HG03280 (cell line): Measurements from ENCODE around the gene ANKS3.
"Not testable (repeated sequence)": the region's sequence is repeated elsewhere in the genome, so short reads cannot be mapped to it uniquely, and the experiment has no call there.

Experiments used
- ATAC-seq: cut with Tn5 transposase; IDR thresholded peaks from one replicate; pipeline ENCODE4 v1.9.1; 2021; ENCODE audit warnings: mild to moderate bottlenecking, moderate library complexity; ENCODE audit not compliant: unreplicated experiment

ANKS3 gene

DNA sequence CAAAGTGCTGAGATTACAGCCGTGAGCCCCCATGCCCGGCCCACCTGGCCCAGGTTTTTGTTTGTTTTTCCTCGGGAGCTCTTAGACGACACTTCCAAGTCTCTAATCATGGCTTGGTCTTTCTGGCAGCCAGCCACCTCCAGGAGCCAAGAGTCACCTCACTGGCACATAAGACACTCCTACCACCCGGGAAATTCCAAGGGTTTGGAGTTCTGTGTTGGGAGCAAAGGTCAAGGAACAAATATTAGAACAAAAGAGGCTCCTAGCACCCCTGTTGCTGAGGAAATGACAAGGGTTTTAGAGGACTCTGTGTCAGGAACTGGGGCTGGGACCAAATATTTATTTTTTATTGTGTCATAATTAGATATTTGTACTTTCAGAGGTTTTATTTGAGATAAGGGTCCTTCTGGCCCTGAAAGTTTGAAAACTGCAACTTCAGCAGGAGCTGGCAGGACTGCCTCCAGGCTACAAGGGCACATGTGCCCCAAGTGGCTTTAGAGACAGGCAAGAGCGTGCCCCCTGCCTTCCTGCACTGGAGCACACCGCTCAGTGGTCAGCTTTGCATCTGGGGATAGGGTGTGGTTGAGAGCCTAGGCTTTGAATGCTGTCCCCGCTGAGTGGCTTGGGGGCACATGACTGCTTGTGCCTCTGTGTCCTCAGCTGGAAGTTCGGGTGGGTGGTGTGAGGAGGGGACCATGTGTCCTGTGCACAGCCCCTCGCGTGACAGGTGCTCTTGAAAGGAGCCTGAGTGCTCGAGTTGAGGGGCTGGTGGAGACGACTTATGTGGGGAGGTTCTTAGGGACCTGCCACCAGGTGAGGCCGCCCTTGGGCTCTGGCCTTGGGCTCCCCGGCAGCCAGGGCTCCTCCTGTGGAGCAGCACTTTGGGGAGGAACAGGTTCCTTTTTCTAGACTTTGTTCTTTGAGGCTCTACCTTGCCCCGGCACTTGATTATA lies 79.8 kb downstream of the ANKS3 start:
- ATAC-seq = no peak

DNA sequence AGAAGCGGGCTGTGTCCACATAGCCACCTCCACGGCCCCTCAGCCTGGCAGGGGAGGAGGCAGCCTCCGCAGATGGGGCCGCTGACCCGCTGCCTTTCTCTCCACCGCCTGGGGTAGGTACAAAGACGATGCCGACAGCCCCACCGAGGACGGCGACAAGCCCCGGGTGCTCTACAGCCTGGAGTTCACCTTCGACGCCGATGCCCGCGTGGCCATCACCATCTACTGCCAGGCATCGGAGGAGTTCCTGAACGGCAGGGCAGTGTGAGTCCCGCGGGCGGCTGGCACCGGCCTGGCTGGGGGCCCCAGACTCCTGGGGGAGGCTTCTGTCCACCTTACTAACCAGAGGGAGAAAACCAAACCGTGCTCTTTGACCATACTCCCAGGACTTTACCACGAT lies 81.5 kb downstream of the ANKS3 start:
- ATAC-seq = no peak

DNA sequence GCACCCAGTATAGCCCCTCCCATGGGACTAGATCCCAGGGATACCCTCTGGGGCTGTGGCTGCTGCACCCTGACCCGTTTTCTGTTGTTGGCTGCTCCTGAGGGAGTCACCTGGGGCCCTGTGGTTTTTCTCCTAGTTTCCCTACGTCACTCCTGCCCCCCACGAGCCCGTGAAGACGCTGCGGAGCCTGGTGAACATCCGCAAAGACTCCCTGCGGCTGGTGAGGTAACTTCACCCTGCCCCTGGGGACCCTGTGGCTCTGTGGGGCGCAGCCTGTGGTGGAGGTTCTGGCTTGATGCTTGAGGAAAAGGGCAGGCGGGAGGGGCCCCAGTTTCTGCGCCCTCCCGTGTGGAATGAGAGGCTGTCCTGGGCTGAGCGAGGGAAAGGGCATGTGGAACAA lies 82.2 kb downstream of the ANKS3 start:
- no peak for ATAC-seq

DNA sequence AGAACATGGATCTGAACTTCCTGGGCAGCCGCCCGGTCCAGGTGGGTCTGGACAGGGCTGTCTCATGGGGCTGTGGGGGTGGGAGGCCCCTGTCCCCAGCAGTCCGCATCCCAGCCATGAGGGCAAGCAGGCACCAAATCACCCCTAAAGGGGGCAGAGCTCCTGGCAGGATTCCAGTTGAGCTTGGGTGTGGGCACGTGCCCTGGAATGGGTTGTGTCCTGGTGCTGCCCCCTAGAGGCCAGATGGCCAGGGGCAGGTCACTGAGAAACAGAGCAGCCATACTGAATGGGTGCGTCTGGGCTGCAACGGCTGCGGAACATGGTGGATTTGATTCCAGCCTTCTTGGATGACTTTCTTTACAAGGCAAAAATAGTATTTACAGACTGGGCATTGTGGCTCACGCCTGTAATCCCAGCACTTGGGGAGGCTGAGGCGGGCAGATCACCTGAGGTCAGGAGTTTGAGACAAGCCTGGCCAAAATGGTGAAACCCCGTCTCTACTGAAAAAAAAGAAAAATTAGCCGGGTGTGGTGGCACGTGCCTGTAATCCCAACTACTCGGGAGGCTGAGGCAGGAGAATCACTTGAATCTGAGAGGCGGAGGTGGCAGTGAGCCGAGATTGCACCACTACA lies 83.5 kb downstream of the ANKS3 start:
- ATAC-seq = not testable (repeated sequence)

DNA sequence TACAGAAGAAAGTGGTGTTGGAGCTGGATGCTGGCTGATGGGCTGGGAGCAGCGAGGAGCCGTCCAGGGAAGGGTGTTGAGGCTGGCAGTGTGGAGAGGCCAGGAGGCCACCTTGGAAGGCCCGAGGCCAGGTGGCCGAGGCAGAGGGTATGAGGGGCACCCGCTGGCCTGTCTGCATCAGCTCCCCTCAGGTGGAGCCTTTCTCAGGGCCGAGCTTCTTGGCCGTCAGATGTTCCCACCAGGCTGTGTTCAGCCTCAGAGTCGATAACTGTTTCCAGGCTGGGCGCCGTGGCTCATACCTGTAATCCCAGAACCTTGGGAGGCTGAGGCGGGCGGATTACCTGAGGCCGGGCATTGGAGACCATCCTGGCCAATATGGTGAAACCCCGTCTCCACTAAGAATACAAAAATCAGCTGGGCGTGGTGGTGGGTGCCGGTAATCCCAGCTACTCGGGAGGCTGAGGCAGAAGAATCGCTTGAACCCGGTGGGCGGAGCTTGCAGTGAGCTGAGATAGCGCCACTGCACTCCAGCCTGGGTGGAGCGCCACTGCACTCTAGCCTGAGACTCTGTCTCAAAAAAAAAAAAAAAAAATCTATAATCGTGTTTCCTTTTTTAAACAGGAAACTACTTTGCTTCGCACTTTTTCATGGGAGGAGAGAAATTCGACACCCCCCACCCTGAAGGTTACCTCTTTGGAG lies 84.2 kb downstream of the ANKS3 start:
- no peak for ATAC-seq

DNA sequence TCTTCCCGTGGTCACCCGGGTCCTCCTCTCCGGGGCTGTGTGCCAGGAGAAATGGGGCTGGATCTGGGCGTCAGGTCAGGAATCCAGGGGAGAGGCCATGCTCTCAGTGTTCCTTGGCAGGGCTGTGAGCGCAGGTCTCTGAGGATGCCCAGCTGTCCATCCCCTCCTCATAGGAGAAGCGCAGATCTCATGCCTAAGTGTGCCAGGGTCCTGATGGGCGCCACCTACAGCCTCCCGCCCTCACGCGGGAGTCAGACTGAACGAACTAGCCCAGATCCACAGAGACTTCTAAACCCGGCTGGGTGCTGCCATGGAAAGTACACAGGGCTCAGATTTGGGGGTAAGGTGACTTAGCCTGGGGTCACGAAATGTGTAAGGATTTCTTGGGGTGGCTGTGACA lies 85.2 kb downstream of the ANKS3 start:
- no peak for ATAC-seq

DNA sequence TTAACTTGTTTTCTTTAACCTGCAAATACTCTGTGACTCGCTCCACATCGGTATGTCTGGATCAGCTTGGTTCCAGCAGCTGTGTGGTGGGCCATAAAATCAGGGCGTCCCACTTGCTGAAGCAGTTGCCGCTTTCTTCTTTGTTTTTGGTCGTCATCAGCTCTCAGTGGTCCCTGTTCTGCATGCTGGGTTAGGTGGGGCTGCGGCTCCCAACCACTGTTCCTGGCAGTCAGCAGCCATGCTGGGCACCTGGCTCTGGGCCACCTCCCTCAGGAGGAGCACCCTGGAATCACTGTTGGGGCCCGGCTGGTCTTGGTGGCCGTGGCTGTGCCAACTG lies 86.5 kb downstream of the ANKS3 start:
- ATAC-seq = no peak

DNA sequence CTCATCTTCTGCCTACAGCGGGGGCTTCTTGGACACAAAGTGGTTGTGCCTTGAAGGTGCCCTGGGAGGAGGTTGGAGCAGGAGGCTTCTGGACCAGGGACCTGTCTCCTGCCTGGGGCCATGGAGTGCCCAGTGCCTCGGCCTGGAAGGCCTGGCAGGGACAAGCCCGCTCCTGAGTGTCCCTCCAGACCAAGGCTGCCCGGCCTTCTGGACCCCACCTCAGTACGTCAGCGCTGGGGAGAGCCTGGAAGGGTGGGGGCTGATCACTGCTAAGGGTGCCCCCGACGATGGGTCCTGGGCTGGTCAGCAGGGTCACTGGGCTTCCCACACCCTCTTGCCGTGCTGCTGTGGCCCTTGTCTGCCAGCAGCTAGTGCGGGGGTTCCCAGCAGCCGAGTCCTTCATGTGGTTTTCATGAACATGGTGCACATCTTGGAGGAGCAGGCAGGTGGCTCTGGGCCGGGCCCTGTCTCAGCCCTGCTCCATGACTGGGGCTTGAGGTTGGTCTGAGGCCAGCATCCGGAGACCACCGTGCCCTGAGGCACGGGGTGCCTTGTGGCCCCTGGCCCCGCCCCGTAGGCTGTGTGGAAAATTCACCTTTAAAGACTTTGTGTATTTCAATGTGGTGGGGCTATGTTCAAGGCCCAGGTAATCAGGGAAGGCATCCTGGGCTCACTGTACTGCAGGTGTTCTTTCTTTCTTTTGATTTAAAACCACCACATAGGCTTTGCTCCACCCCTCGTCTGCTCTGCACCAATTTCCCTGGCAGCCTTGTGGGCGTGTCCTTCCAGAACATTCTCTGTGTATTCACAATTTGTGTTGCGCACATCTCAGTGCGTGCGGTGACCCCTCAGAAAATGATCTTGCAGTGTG lies 87.1 kb downstream of the ANKS3 start:
- ATAC-seq = no peak
